ENCODE data around the gene DHX34. TPM values are rescaled to one million over a fixed set of nuclear protein-coding genes. Genes with fewer than 3 reads are reported as not detected.

DHX34 gene
- total and polyA plus RNA-seq, 2 experiments from 2014 or later = 10.7 to 17.6 TPM

GRCh38 chr19:47351548-47351947, 2.4 kb downstream of the DHX34 start:
- H3K4me1 ChIP-seq (ENCODE audit: insufficient read depth) = no peaks in the 10 kb centered on the region
- H3K27me3 ChIP-seq = no peaks in the 10 kb centered on the region
- H3K27ac ChIP-seq = no peak overlapping the region
- H3K36me3 ChIP-seq (replicated peaks; ENCODE audit: insufficient read depth, low read depth) = no peaks in the 10 kb centered on the region
- H3K9me2 ChIP-seq (replicated peaks; ENCODE audit: insufficient read depth) = no peaks in the 10 kb centered on the region
- 84% methylated on average over 3 of the region's 3 CpGs for WGBS (ENCODE audit: low lambda C conversion rate, missing lambda C conversion rate)
- H3K9me3 ChIP-seq (ENCODE audit: low read depth) = no peaks in the 10 kb centered on the region
- H3K4me2 ChIP-seq = no peak overlapping the region
- no peaks in the 10 kb centered on the region for H4K20me1 ChIP-seq (ENCODE audit: insufficient read depth, poor library complexity, severe bottlenecking)
- peaks cover 28% of the 10 kb centered on the region for H3K79me2 ChIP-seq
- H3K4me3 ChIP-seq = no peak overlapping the region
- DNase-seq (ENCODE audit: low spot score) = no peak
- no peak for TF ChIP-seq EZH2 (IDR thresholded peaks at IDR 0.05; ENCODE audit: borderline replicate concordance)
- TF ChIP-seq CTCF (IDR thresholded peaks at IDR 0.05; ENCODE audit: poor library complexity) = no peak
- H2AFZ ChIP-seq = no peak overlapping the region

- Histone ChIP-seq H2AFZ (no peak overlapping the region), H3K4me3 (no peak overlapping the region), H3K27ac (no peak overlapping the region), H3K79me2 (peaks cover 28% of the 10 kb centered on the region), H3K27me3 (no peaks in the 10 kb centered on the region), H4K20me1 (ENCODE audit: insufficient read depth, poor library complexity, severe bottlenecking) (no peaks in the 10 kb centered on the region), H3K9me2 (replicated peaks; ENCODE audit: insufficient read depth) (no peaks in the 10 kb centered on the region), H3K9me3 (ENCODE audit: low read depth) (no peaks in the 10 kb centered on the region), H3K4me1 (ENCODE audit: insufficient read depth) (no peaks in the 10 kb centered on the region), H3K36me3 (replicated peaks; ENCODE audit: insufficient read depth, low read depth) (no peaks in the 10 kb centered on the region), H3K4me2 (no peak overlapping the region)
- TF ChIP-seq CTCF (IDR thresholded peaks at IDR 0.05; ENCODE audit: poor library complexity) = no peak
- TF ChIP-seq EZH2phosphoT487 (IDR thresholded peaks at IDR 0.05; ENCODE audit: low read depth, severe bottlenecking, unreplicated experiment) = no peak
- TF ChIP-seq EZH2 (IDR thresholded peaks at IDR 0.05; ENCODE audit: borderline replicate concordance) = no peak
- 84% methylated on average over 2 of the region's 2 CpGs for WGBS (ENCODE audit: low lambda C conversion rate, missing lambda C conversion rate)
- DNase-seq (ENCODE audit: low spot score) = no peak
These were observed 3.0 kb downstream of the DHX34 start for GRCh38 chr19:47352095-47352494.

GRCh38 chr19:47353307-47353712, 4.2 kb downstream of the DHX34 start:
- Histone ChIP-seq H2AFZ (no peak overlapping the region), H3K4me1 (ENCODE audit: insufficient read depth) (no peaks in the 10 kb centered on the region), H3K4me3 (no peak overlapping the region), H3K79me2 (peaks cover 28% of the 10 kb centered on the region), H3K4me2 (no peak overlapping the region), H3K9me3 (ENCODE audit: low read depth) (no peaks in the 10 kb centered on the region), H3K27ac (no peak overlapping the region), H4K20me1 (ENCODE audit: insufficient read depth, poor library complexity, severe bottlenecking) (no peaks in the 10 kb centered on the region), H3K9me2 (replicated peaks; ENCODE audit: insufficient read depth) (no peaks in the 10 kb centered on the region), H3K36me3 (replicated peaks; ENCODE audit: insufficient read depth, low read depth) (no peaks in the 10 kb centered on the region), H3K27me3 (no peaks in the 10 kb centered on the region)
- no peak for DNase-seq (ENCODE audit: low spot score)
- 97% methylated on average over 24 of the region's 24 CpGs for WGBS (ENCODE audit: low lambda C conversion rate, missing lambda C conversion rate)
- TF ChIP-seq EZH2 (IDR thresholded peaks at IDR 0.05; ENCODE audit: borderline replicate concordance) (no peak), EZH2phosphoT487 (IDR thresholded peaks at IDR 0.05; ENCODE audit: low read depth, severe bottlenecking, unreplicated experiment) (no peak), CTCF (IDR thresholded peaks at IDR 0.05; ENCODE audit: poor library complexity) (no peak)

GRCh38 chr19:47356900-47357299, 7.8 kb downstream of the DHX34 start:
- no peaks in the 10 kb centered on the region for H4K20me1 ChIP-seq (ENCODE audit: insufficient read depth, poor library complexity, severe bottlenecking)
- WGBS (ENCODE audit: low lambda C conversion rate, missing lambda C conversion rate) = 97% methylated on average over 6 of the region's 6 CpGs
- no peak for DNase-seq (ENCODE audit: low spot score)
- H3K4me2 ChIP-seq = no peak overlapping the region
- no peaks in the 10 kb centered on the region for H3K9me2 ChIP-seq (replicated peaks; ENCODE audit: insufficient read depth)
- no peak overlapping the region for H2AFZ ChIP-seq
- no peaks in the 10 kb centered on the region for H3K36me3 ChIP-seq (replicated peaks; ENCODE audit: insufficient read depth, low read depth)
- TF ChIP-seq CTCF (IDR thresholded peaks at IDR 0.05; ENCODE audit: poor library complexity) (no peak), EZH2phosphoT487 (IDR thresholded peaks at IDR 0.05; ENCODE audit: low read depth, severe bottlenecking, unreplicated experiment) (no peak), EZH2 (IDR thresholded peaks at IDR 0.05; ENCODE audit: borderline replicate concordance) (no peak)
- H3K79me2 ChIP-seq = peaks cover 7% of the 10 kb centered on the region
- H3K4me1 ChIP-seq (ENCODE audit: insufficient read depth) = no peaks in the 10 kb centered on the region
- no peak overlapping the region for H3K4me3 ChIP-seq
- no peaks in the 10 kb centered on the region for H3K27me3 ChIP-seq
- H3K27ac ChIP-seq = no peak overlapping the region
- H3K9me3 ChIP-seq (ENCODE audit: low read depth) = no peaks in the 10 kb centered on the region

Measured in hepatocyte (in vitro differentiated cells).